ENCODE measurements around the gene WDR27.

DNA sequence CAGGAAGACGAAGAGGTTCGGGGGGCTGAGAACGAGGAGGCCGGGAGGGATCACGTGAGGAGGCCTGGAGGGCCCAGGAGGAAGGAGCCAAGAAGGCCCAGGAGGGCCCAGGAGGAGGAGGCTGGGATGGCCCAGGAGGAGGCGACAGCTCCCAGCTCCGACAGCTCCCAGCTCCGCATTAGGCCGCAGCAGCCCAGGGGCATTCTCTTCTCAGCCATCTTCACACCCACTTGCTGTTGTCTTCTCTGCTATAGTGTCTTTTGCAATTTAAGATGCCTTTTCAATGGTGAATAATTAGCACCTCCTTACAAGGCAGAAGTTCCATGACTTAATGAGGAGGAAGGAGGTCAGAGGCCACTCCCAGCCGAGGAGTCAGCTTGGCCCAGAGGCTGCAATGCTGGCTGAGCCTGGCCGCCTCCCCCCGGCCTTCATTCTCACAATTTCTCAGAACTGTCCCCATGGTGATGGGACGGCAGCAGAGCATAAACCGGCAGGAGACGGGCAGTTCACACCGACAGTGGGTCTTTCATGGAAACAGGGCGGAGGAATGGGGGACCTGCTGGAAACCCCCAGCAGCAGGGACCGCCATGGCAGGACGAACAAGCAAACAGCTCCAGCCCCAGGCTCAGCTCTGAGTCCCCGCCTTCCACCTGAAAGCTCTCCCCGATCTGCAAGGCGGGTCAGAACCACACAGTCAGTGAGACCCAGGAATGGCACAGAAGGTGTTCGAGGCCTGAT is 45.1 kb downstream of the WDR27 start:
- TF ChIP-seq, protein P1, sequence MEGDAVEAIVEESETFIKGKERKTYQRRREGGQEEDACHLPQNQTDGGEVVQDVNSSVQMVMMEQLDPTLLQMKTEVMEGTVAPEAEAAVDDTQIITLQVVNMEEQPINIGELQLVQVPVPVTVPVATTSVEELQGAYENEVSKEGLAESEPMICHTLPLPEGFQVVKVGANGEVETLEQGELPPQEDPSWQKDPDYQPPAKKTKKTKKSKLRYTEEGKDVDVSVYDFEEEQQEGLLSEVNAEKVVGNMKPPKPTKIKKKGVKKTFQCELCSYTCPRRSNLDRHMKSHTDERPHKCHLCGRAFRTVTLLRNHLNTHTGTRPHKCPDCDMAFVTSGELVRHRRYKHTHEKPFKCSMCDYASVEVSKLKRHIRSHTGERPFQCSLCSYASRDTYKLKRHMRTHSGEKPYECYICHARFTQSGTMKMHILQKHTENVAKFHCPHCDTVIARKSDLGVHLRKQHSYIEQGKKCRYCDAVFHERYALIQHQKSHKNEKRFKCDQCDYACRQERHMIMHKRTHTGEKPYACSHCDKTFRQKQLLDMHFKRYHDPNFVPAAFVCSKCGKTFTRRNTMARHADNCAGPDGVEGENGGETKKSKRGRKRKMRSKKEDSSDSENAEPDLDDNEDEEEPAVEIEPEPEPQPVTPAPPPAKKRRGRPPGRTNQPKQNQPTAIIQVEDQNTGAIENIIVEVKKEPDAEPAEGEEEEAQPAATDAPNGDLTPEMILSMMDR (IDR thresholded peaks at IDR 0.05; ENCODE audit: insufficient read depth, low read length, poor library complexity, severe bottlenecking) = no peak
- no peak for TF ChIP-seq EZH2phosphoT487 (conservative IDR thresholded peaks at IDR 0.05; ENCODE audit: low read length)
